Measurements from ENCODE around the gene ZNF776.

DNA sequence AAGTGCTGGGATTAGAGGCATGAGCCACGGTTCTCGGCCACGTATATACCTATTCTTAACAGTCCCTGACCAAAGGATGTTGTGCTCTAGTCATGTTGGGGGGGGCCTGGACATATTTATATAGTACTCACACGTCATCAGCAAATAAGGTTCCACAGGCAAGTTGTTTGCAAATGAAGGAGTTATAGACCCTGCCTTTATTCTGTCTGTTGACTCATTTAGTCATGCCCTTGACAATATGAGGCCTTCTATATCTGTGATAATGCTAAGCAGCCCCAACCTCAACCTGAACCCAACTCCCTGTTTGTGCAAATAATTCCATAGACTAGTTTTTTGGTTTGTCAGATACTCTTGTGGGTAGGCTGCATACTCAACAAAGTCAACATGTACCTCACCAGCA lies 31.7 kb downstream of the ZNF776 start:
- TF ChIP-seq, protein P1, sequence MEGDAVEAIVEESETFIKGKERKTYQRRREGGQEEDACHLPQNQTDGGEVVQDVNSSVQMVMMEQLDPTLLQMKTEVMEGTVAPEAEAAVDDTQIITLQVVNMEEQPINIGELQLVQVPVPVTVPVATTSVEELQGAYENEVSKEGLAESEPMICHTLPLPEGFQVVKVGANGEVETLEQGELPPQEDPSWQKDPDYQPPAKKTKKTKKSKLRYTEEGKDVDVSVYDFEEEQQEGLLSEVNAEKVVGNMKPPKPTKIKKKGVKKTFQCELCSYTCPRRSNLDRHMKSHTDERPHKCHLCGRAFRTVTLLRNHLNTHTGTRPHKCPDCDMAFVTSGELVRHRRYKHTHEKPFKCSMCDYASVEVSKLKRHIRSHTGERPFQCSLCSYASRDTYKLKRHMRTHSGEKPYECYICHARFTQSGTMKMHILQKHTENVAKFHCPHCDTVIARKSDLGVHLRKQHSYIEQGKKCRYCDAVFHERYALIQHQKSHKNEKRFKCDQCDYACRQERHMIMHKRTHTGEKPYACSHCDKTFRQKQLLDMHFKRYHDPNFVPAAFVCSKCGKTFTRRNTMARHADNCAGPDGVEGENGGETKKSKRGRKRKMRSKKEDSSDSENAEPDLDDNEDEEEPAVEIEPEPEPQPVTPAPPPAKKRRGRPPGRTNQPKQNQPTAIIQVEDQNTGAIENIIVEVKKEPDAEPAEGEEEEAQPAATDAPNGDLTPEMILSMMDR (conservative IDR thresholded peaks at IDR 0.05; ENCODE audit: low read depth, low read length): no peak
- no peak for TF ChIP-seq EZH2phosphoT487 (IDR thresholded peaks at IDR 0.05; ENCODE audit: borderline replicate concordance, low read length)
- no peak for TF ChIP-seq EZH2 (IDR thresholded peaks at IDR 0.05; ENCODE audit: low read length, unreplicated experiment)
